Measurements from ENCODE around the gene ITGB6. TPM values are rescaled to one million over a fixed set of nuclear protein-coding genes. Genes with fewer than 3 reads are reported as not detected.

Gene ITGB6
- total RNA-seq, 1 donor from 2014 or later = 7.6 TPM

- H2AFZ ChIP-seq (ENCODE audit: low read depth, low read length) = no peak overlapping the region
These were observed 73.8 kb downstream of the ITGB6 start for GRCh38 chr2:160126315-160126714.

GRCh38 chr2:160125828-160126227 is 74.2 kb downstream of the ITGB6 start:
- Mint-ChIP-seq H3K27me3 (ENCODE audit: low read depth, unreplicated experiment) (peaks cover 2% of the 10 kb centered on the region), H3K27ac (ENCODE audit: unreplicated experiment) (no peak overlapping the region), H3K36me3 (ENCODE audit: low read depth, unreplicated experiment) (no peaks in the 10 kb centered on the region), H3K9me3 (ENCODE audit: unreplicated experiment) (no peaks in the 10 kb centered on the region), H3K4me3 (ENCODE audit: unreplicated experiment) (no peak overlapping the region), H3K4me1 (ENCODE audit: low read depth, unreplicated experiment) (peaks cover 10% of the 10 kb centered on the region)
- no peaks in the 10 kb centered on the region for H3K79me2 ChIP-seq (ENCODE audit: insufficient read depth, low read length)
- TF ChIP-seq CTCF (IDR thresholded peaks at IDR 0.05; ENCODE audit: insufficient read depth, low read depth, low read length) (no peak), EZH2 (IDR thresholded peaks at IDR 0.05; ENCODE audit: insufficient read depth, low read length) (no peak)
- H3K27me3 ChIP-seq (ENCODE audit: insufficient read depth, low read length) = no peaks in the 10 kb centered on the region
- H3K4me1 ChIP-seq (ENCODE audit: insufficient read depth, low read length) = no peaks in the 10 kb centered on the region
- peak overlapping the region; percentile 14 for H2AFZ ChIP-seq (ENCODE audit: low read depth, low read length)
- no peak overlapping the region for H3K4me3 ChIP-seq (ENCODE audit: insufficient read depth, low read depth, low read length)
- H3K36me3 ChIP-seq (ENCODE audit: insufficient read depth, low read length) = no peaks in the 10 kb centered on the region
- DNase-seq (ENCODE audit: low read depth) (no peak), FAIRE-seq (no peak)
- H3K9me3 ChIP-seq (ENCODE audit: insufficient read depth, low read depth, low read length) = no peaks in the 10 kb centered on the region
- no peaks in the 10 kb centered on the region for H4K20me1 ChIP-seq (ENCODE audit: insufficient read depth, low read length)
- no peak overlapping the region for H3K27ac ChIP-seq (ENCODE audit: low read depth, low read length)
- no peak overlapping the region for H3K4me2 ChIP-seq (ENCODE audit: low read length)
- H3K9ac ChIP-seq (ENCODE audit: low read length) = no peak overlapping the region

More at GRCh38 chr2:160126315-160126714, 73.8 kb downstream of the ITGB6 start:
- Histone ChIP-seq H3K79me2 (ENCODE audit: insufficient read depth, low read length) (no peaks in the 10 kb centered on the region), H3K27ac (ENCODE audit: low read depth, low read length) (no peak overlapping the region), H3K36me3 (ENCODE audit: insufficient read depth, low read length) (no peaks in the 10 kb centered on the region), H3K9ac (ENCODE audit: low read length) (no peak overlapping the region), H3K4me3 (ENCODE audit: insufficient read depth, low read depth, low read length) (no peak overlapping the region), H3K9me3 (ENCODE audit: insufficient read depth, low read depth, low read length) (no peaks in the 10 kb centered on the region), H3K4me1 (ENCODE audit: insufficient read depth, low read length) (no peaks in the 10 kb centered on the region), H4K20me1 (ENCODE audit: insufficient read depth, low read length) (no peaks in the 10 kb centered on the region), H3K27me3 (ENCODE audit: insufficient read depth, low read length) (no peaks in the 10 kb centered on the region), H3K4me2 (ENCODE audit: low read length) (no peak overlapping the region)
- TF ChIP-seq CTCF (IDR thresholded peaks at IDR 0.05; ENCODE audit: insufficient read depth, low read depth, low read length) = no peak
- TF ChIP-seq EZH2 (IDR thresholded peaks at IDR 0.05; ENCODE audit: insufficient read depth, low read length) = no peak
- Mint-ChIP-seq H3K27ac (ENCODE audit: unreplicated experiment) (no peak overlapping the region), H3K4me3 (ENCODE audit: unreplicated experiment) (no peak overlapping the region), H3K27me3 (ENCODE audit: low read depth, unreplicated experiment) (peaks cover 2% of the 10 kb centered on the region), H3K9me3 (ENCODE audit: unreplicated experiment) (no peaks in the 10 kb centered on the region), H3K36me3 (ENCODE audit: low read depth, unreplicated experiment) (no peaks in the 10 kb centered on the region), H3K4me1 (ENCODE audit: low read depth, unreplicated experiment) (peaks cover 10% of the 10 kb centered on the region)
- DNase-seq (ENCODE audit: low read depth) = no peak
- FAIRE-seq = no peak

GRCh38 chr2:160125366-160125765 is 74.7 kb downstream of the ITGB6 start:
- DNase-seq (ENCODE audit: low read depth) (no peak), FAIRE-seq (no peak)
- Histone ChIP-seq H3K4me1 (ENCODE audit: insufficient read depth, low read length) (no peaks in the 10 kb centered on the region), H3K4me2 (ENCODE audit: low read length) (no peak overlapping the region), H2AFZ (ENCODE audit: low read depth, low read length) (no peak overlapping the region), H3K27me3 (ENCODE audit: insufficient read depth, low read length) (no peaks in the 10 kb centered on the region), H3K9me3 (ENCODE audit: insufficient read depth, low read depth, low read length) (no peaks in the 10 kb centered on the region), H3K9ac (ENCODE audit: low read length) (no peak overlapping the region), H3K27ac (ENCODE audit: low read depth, low read length) (no peak overlapping the region), H3K79me2 (ENCODE audit: insufficient read depth, low read length) (no peaks in the 10 kb centered on the region), H3K4me3 (ENCODE audit: insufficient read depth, low read depth, low read length) (no peak overlapping the region), H3K36me3 (ENCODE audit: insufficient read depth, low read length) (no peaks in the 10 kb centered on the region), H4K20me1 (ENCODE audit: insufficient read depth, low read length) (no peaks in the 10 kb centered on the region)
- H3K27me3 Mint-ChIP-seq (ENCODE audit: low read depth, unreplicated experiment) = peaks cover 2% of the 10 kb centered on the region
- TF ChIP-seq EZH2 (IDR thresholded peaks at IDR 0.05; ENCODE audit: insufficient read depth, low read length) (no peak), CTCF (IDR thresholded peaks at IDR 0.05; ENCODE audit: insufficient read depth, low read depth, low read length) (no peak)
- H3K4me3 Mint-ChIP-seq (ENCODE audit: unreplicated experiment) = no peak overlapping the region
- H3K27ac Mint-ChIP-seq (ENCODE audit: unreplicated experiment) = no peak overlapping the region
- no peaks in the 10 kb centered on the region for H3K36me3 Mint-ChIP-seq (ENCODE audit: low read depth, unreplicated experiment)
- peaks cover 10% of the 10 kb centered on the region for H3K4me1 Mint-ChIP-seq (ENCODE audit: low read depth, unreplicated experiment)
- H3K9me3 Mint-ChIP-seq (ENCODE audit: unreplicated experiment) = no peaks in the 10 kb centered on the region

Data from astrocyte (in vitro differentiated cells and primary cell).